ENCODE data around the gene EYA2.
"Not testable (repeated sequence)": the region's sequence is repeated elsewhere in the genome, so short reads cannot be mapped to it uniquely, and the experiment has no call there.

DNA sequence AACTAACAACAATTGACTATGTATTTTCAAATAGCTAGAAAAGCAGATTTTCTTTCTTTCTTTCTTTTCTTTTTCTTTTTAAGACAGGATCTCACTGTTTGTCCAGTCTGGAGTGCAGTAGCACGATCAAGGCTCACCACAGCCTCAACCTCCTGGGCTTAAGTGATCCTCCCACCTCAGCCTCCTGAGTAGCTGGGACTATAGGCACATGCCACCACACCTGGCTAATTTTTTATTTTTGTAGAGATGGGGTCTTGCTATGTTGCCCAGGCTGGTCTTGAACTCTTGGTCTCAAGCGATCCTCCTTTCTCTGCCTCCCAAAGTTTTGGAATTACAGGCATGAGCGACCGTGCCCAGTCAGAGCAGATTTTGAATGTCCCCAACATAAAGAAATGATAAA, 67.3 kb downstream of the EYA2 start:
- TF ChIP-seq, protein P1, sequence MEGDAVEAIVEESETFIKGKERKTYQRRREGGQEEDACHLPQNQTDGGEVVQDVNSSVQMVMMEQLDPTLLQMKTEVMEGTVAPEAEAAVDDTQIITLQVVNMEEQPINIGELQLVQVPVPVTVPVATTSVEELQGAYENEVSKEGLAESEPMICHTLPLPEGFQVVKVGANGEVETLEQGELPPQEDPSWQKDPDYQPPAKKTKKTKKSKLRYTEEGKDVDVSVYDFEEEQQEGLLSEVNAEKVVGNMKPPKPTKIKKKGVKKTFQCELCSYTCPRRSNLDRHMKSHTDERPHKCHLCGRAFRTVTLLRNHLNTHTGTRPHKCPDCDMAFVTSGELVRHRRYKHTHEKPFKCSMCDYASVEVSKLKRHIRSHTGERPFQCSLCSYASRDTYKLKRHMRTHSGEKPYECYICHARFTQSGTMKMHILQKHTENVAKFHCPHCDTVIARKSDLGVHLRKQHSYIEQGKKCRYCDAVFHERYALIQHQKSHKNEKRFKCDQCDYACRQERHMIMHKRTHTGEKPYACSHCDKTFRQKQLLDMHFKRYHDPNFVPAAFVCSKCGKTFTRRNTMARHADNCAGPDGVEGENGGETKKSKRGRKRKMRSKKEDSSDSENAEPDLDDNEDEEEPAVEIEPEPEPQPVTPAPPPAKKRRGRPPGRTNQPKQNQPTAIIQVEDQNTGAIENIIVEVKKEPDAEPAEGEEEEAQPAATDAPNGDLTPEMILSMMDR (conservative IDR thresholded peaks at IDR 0.05) = not testable (repeated sequence)
- not testable (repeated sequence) for TF ChIP-seq ZFX (IDR thresholded peaks at IDR 0.05)

Data from C4-2B (cell line).